HG02938 (cell line): ENCODE data around the gene SLC46A2.

Source experiments
- ATAC-seq: cut with Tn5 transposase; IDR thresholded peaks from one replicate; pipeline ENCODE4 v1.9.1; 2021; ENCODE audit warnings: mild to moderate bottlenecking, moderate library complexity; ENCODE audit not compliant: unreplicated experiment

Gene SLC46A2

GRCh38 chr9:112831969-112832368, 58.7 kb downstream of the SLC46A2 start:
- no peak for ATAC-seq

GRCh38 chr9:112831281-112831851, 59.3 kb downstream of the SLC46A2 start:
- ATAC-seq: no peak
